HepG2 (cell line): Measurements from ENCODE around the gene CTNNA2. TPM values are rescaled to one million over a fixed set of nuclear protein-coding genes. Genes with fewer than 3 reads are reported as not detected.

Experiments used
- ATAC-seq: fragments of 200-7000 bp; cut with Tn5 transposase; 3 replicates; pipeline ENCODE4 v1.9.1; 2020; ENCODE audit warnings: mild to moderate bottlenecking, moderate library complexity
- BruUV-seq: library from RNA; stranded (reverse); fragments of 400-500 nt; replicated peaks from 2 replicates; lab custom pipeline; 2021; lab: Mats Ljungman, UMichigan
- CTCF ChIA-PET: fragments of 300-600 bp; formaldehyde crosslinking; extraction: SDS; loops from one replicate; lab custom pipeline; 2021; ENCODE audit warnings: low total read pairs, inconsistent platforms, low intra/inter-chr PET ratio; lab: Yijun Ruan, JAX
- POLR2A ChIA-PET: fragments of 350-600 bp; sonication (Branson Sonifier 250); formaldehyde crosslinking; loops from one replicate; lab custom pipeline; 2020; ENCODE audit warnings: antibody characterized with exemption, inconsistent platforms; lab: Yijun Ruan, JAX
- DNase-seq: peaks from one replicate; pipeline ENCODE4 v3.0.0-alpha.2; 2015; ENCODE audit warnings: low spot score
- FAIRE-seq: peaks from 3 replicates; lab custom pipeline; 2011; peaks lifted over from hg19 to GRCh38; lab: Jason Lieb, UNC
- H2AFZ ChIP-seq: one replicate; pipeline ENCODE4 v1.6.1; 2011; ENCODE audit warnings: low read length, inconsistent platforms
- H3K27ac ChIP-seq: fragments of 300-600 bp; 3 replicates; pipeline ENCODE4 v1.8.0; 2011; ENCODE audit warnings: mixed run types, mild to moderate bottlenecking, mixed read lengths, low read length, inconsistent platforms; ENCODE audit not compliant: insufficient read depth; ENCODE audit errors: extremely low read length
- H3K27me3 ChIP-seq, 2 experiments: fragments of 200-600 bp in 1 of 2; 2 replicates in 1 of 2; 3 replicates in 1 of 2; pipeline versions ENCODE4 v1.6.0 to v1.8.0; 2011; ENCODE audit warnings: low read length in 2 of 2, mild to moderate bottlenecking in 2 of 2, moderate library complexity in 2 of 2, inconsistent platforms in 1 of 2; ENCODE audit not compliant: insufficient read depth in 2 of 2, control insufficient read depth in 1 of 2
- H3K36me3 ChIP-seq, 2 experiments: fragments of 200-600 bp in 1 of 2; replicated peaks in 1 of 2; 2 replicates in 1 of 2; 3 replicates in 1 of 2; pipeline versions ENCODE4 v1.5.1 to v1.8.0; 2011; ENCODE audit warnings: low read length in 2 of 2, inconsistent platforms in 1 of 2; ENCODE audit not compliant: insufficient read depth in 2 of 2, control insufficient read depth in 1 of 2
- H3K4me1 ChIP-seq: 2 replicates; pipeline ENCODE4 v1.5.1; 2012; ENCODE audit warnings: low read length, inconsistent platforms; ENCODE audit not compliant: insufficient read depth
- H3K4me2 ChIP-seq: 2 replicates; pipeline ENCODE4 v1.6.0; 2011; ENCODE audit warnings: low read depth, low read length, inconsistent platforms
- H3K4me3 ChIP-seq, 3 experiments: fragments of 200-600 bp in 1 of 3; sonication (generic), shearing (Covaris generic) in 1 of 3; replicated peaks in 1 of 3; 2 replicates each; pipeline ENCODE4 v1.5.1; 2011 to 2016; ENCODE audit warnings: low read length in 3 of 3, inconsistent platforms in 2 of 3, low read depth in 2 of 3, mild to moderate bottlenecking in 2 of 3, control low read depth in 1 of 3, mixed read lengths in 1 of 3; ENCODE audit not compliant: insufficient read depth in 1 of 3
- H3K79me2 ChIP-seq: one replicate; pipeline ENCODE4 v1.6.1; 2011; ENCODE audit warnings: low read length, inconsistent platforms; ENCODE audit not compliant: insufficient read depth
- H3K9ac ChIP-seq: 2 replicates; pipeline ENCODE4 v1.6.0; 2011; ENCODE audit warnings: mild to moderate bottlenecking, low read depth, low read length, inconsistent platforms; ENCODE audit not compliant: insufficient read depth
- H3K9me3 ChIP-seq: 2 replicates; pipeline ENCODE4 v1.5.1; 2012; ENCODE audit warnings: mild to moderate bottlenecking, low read length
- H4K20me1 ChIP-seq: 2 replicates; pipeline ENCODE4 v1.6.0; 2011; ENCODE audit warnings: inconsistent platforms, mild to moderate bottlenecking, low read length, moderate library complexity; ENCODE audit not compliant: insufficient read depth
- ATF7 ChIP-seq, 2 experiments: fragments of 450-650 bp in 1 of 2; sonication (generic) in 1 of 2; formaldehyde crosslinking in 1 of 2; IDR thresholded peaks; 2 replicates each; pipeline versions ENCODE4 v1.4.0 to v1.6.1; 2016 to 2020; ENCODE audit warnings: antibody characterized with exemption in 1 of 2, mild to moderate bottlenecking in 1 of 2, missing genetic modification reagents in 1 of 2
- HNRNPK ChIP-seq: fragments of 200-400 bp; formaldehyde crosslinking; IDR thresholded peaks from 2 replicates; pipeline ENCODE4 v1.6.1; 2018; ENCODE audit warnings: low read length, low read depth, moderate library complexity, mild to moderate bottlenecking; ENCODE audit not compliant: poor library complexity, severe bottlenecking
- PCBP2 ChIP-seq: fragments of 200-400 bp; formaldehyde crosslinking; optimal IDR thresholded peaks from 2 replicates; pipeline ENCODE3; 2018; ENCODE audit warnings: low read length, low read depth; ENCODE audit not compliant: poor library complexity, severe bottlenecking
- ZSCAN22 ChIP-seq: sonication (generic); formaldehyde crosslinking; IDR thresholded peaks from 2 replicates; pipeline ENCODE4 v1.4.0; 2020; ENCODE audit warnings: mild to moderate bottlenecking, missing genetic modification reagents
- WGBS: methylation state at CpG from one replicate; pipeline ENCODE4 v1.1.6; 2017; ENCODE audit warnings: low lambda C conversion rate; 5-methylcytosine and 5-hydroxymethylcytosine counted together
- in situ Hi-C: cut with HindIII; loops from 2 replicates; pipeline ENCODE4 v1.10.0; 2017; ENCODE audit warnings: low pct_unique_long_range_greater_than_20kb; ENCODE audit not compliant: extremely low pct_ligation_motif_present
- intact Hi-C: fragments of 100-400 bp; cut with micrococcal nuclease; formaldehyde crosslinking; loops from one replicate; pipeline ENCODE4 v1.10.0; 2022; ENCODE audit not compliant: unreplicated experiment
- polyA plus RNA-seq, 8 experiments: library from polyadenylated mRNA; depleted of rRNA in 3 of 8; stranded (reverse) in 7 of 8; unstranded in 1 of 8; fragments of >200 nt; fragmentation: Illumina TruSeq in 4 of 8; extraction: Trizol in 4 of 8; gene quantifications; 2 replicates each; pipeline versions ENCODE4 v1.2.1 to v1.2.3, GENCODE V29; 2011 to 2016; ENCODE audit warnings: low read depth in 4 of 8, missing spikeins in 1 of 8, mixed read lengths in 1 of 8; ENCODE audit not compliant: insufficient read depth in 1 of 8
- total RNA-seq, 5 experiments: library from RNA; depleted of rRNA; stranded (reverse); fragments of >200 nt; fragmentation: Illumina TruSeq; extraction: Trizol; gene quantifications; 2 replicates each; pipeline ENCODE4 v1.2.3, GENCODE V29; 2016; ENCODE audit warnings: low read depth in 1 of 5

CTNNA2 gene
- total and polyA plus RNA-seq, 2 of the 13 experiments (the other 11 are each of a cell fraction or from before 2014, with no cell fraction given): not detected

- H4K20me1 ChIP-seq: no peaks in the 10 kb centered on the region
- WGBS: 7% methylated on average over 1 of the region's 1 CpG
- H3K4me3 ChIP-seq: no peak overlapping the region
- no peak for FAIRE-seq
- intact Hi-C loops: no loop called here
- in situ Hi-C loops: no loop called here
- H3K36me3 ChIP-seq: no peaks in the 10 kb centered on the region
- no peaks in the 10 kb centered on the region for H3K79me2 ChIP-seq
- no peak for DNase-seq
- no peak overlapping the region for H3K27ac ChIP-seq
- H3K9me3 ChIP-seq: no peaks in the 10 kb centered on the region
- no peaks in the 10 kb centered on the region; a peak in 1 of 5 replicates for H3K27me3 ChIP-seq
- H2AFZ ChIP-seq: no peak overlapping the region
- no peaks in the 10 kb centered on the region for H3K4me1 ChIP-seq
- no peak for ATAC-seq
- ChIA-PET CTCF (no interaction called here), POLR2A (no interaction called here)
- H3K9ac ChIP-seq: no peak overlapping the region
- BruUV-seq: no TSS peak
- no peak overlapping the region for H3K4me2 ChIP-seq
- TF ChIP-seq PCBP2: peak; percentile 79
- TF ChIP-seq HNRNPK: peak; percentile 74
- no peak for TF ChIP-seq ZSCAN22
Observed at GRCh38 chr2:79849949-79850348, 337.1 kb downstream of the CTNNA2 start.

GRCh38 chr2:79850912-79851311 is 338.1 kb downstream of the CTNNA2 start:
- H3K79me2 ChIP-seq: no peaks in the 10 kb centered on the region
- no peaks in the 10 kb centered on the region for H4K20me1 ChIP-seq

More at GRCh38 chr2:79850912-79851311, 338.1 kb downstream of the CTNNA2 start:
- in situ Hi-C loops (no loop called here), intact Hi-C loops (no loop called here)
- Histone ChIP-seq H3K4me1 (no peaks in the 10 kb centered on the region), H3K9me3 (no peaks in the 10 kb centered on the region), H3K27ac (no peak overlapping the region), H3K4me3 (no peak overlapping the region), H3K27me3 (no peaks in the 10 kb centered on the region; a peak in 1 of 5 replicates), H3K36me3 (no peaks in the 10 kb centered on the region), H3K9ac (no peak overlapping the region), H3K4me2 (no peak overlapping the region), H2AFZ (no peak overlapping the region)
- FAIRE-seq (no peak), ATAC-seq (no peak), DNase-seq (no peak)
- POLR2A ChIA-PET: no interaction called here
- TF ChIP-seq ATF7 (IDR thresholded peaks at IDR 0.05) (peak; percentile 31; the same call in 1 of the 2 replicates), ATF7 (CRISPR knock-in tag; IDR thresholded peaks at IDR 0.05) (no peak), HNRNPK (no peak)
- CTCF ChIA-PET: no interaction called here
- BruUV-seq: no TSS peak
